C1 segment of cervical spinal cord (tissue), 14 donors: ENCODE data around the gene SLC28A1.
"Not testable (repeated sequence)": the region's sequence is repeated elsewhere in the genome, so short reads cannot be mapped to it uniquely, and the experiment has no call there.

ENCODE experiments used
- DNase-seq, 14 donors: peaks; one replicate each; lab custom pipeline; 2025; lab: John Stamatoyannopoulos, UW

The SLC28A1 gene

GRCh38 chr15:84883916-84884781, at the start of gene SLC28A1:
Gene SLC28A1 (plus strand): TSS chr15:84884662. CDS start chr15:84887761, 3,099 bp downstream.
- DNase-seq, result no peak

DNA sequence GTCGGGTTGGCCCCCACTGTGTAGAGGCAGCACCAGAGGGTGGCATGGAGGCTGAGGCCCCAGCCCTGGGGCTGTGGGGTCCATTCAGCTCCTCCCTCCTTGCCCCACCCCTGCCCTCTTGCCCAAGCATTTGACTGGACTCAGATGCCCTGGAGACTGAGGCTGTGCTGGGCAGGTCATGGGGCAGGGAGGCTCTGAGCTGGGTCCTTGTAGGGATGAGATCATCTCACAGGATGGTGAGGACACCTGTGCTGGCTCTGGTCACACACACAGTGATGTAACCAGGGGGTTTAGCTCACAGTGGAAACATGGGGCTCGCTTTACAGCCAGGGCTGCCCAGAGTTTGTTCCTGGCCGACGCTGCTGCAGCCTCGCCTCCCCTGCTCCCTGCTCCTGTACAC, 49.5 kb upstream of the SLC28A1 start:
- no peak for DNase-seq

DNA sequence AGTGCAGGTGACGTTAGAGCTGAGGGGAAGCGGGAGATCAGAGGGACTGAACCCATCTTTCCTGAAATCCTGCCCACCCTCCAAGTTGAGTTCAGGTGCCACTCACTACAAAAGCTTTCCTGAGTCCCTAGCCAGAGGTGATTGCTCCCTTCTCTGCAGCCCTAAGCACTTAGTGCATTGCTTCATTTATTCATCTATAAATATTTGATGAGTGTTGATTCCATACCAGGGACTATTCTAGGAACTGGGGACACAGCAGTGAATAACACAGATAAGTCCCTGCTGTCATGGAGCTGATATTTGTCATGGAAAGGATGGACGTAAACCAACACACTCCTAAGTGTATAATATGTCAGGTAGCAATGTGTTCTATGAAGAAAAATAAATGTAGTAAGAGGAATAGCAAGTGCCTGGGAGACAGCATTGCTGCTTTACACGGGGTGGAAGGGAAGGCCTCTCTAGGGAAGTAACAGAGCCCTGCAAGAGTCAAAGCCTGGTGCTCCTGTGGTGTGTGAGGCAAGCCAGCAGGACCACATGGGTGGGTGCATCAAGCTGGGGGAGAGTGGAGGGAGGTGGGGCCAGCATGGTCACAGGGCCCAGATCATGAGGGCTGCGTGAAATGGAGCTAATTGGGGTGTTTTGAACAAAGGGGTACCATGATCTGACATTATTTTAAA, 48.7 kb upstream of the SLC28A1 start:
- DNase-seq, result no peak

GRCh38 chr15:84836844-84837243, 47.6 kb upstream of the SLC28A1 start:
- no peak for DNase-seq

DNA sequence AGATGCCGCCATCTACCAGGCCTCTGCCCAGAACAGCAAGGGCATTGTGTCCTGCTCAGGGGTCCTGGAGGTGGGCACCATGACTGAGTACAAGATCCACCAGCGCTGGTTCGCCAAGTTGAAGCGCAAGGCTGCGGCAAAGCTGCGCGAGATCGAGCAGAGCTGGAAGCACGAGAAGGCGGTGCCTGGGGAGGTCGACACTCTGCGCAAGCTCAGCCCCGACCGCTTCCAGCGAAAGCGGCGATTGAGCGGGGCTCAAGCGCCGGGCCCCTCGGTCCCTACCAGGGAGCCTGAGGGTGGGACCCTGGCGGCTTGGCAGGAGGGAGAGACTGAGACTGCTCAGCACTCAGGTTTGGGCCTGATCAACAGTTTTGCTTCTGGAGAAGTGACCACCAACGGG, 44.7 kb upstream of the SLC28A1 start:
- no peak for DNase-seq

DNA sequence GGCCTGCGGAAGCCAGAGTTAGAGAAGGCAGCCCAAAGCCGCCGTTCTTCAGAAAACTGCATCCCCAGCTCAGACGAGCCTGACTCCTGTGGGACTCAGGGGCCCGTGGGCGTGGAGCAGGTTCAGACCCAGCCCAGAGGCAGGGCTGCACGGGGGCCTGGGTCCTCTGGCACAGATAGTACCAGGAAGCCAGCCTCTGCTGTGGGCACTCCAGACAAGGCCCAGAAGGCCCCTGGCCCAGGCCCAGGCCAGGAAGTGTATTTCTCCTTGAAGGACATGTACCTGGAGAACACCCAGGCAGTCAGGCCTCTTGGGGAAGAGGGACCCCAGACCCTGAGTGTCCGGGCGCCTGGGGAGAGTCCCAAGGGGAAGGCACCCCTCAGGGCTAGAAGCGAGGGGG, 44.2 kb upstream of the SLC28A1 start:
- no peak for DNase-seq

DNA sequence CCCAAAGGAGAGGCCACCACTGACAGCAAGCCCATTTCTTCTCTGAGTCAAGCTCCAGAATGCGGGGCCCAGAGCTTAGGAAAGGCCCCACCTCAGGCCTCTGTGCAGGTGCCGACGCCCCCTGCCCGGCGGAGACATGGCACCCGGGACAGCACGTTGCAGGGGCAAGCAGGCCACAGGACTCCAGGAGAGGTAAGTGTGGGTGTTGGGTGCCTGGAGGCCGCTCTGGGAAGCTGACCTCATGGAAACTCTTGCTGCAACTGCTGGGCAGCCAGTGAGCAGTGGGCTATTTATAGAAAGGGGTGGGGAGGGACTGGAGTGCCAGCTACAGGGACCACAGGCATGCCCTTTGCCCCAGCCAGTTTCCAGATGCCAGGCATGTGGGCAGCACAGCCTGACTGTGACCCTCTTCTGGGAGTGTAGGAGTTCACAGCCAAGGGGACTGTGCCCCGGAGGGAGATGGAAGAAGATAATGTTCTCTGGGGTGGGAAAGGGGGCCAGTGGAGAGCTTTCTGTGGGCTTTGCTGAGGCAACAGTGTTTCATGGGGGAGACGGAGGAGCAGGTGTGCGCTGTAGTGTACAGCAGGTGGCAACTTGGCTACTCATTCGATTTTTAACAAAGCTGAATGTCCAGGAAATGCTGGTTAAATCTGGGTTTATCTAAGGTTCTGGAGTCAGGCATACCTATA, 43.6 kb upstream of the SLC28A1 start:
- peak in 1 of 14 donors; percentile 37 for DNase-seq

DNA sequence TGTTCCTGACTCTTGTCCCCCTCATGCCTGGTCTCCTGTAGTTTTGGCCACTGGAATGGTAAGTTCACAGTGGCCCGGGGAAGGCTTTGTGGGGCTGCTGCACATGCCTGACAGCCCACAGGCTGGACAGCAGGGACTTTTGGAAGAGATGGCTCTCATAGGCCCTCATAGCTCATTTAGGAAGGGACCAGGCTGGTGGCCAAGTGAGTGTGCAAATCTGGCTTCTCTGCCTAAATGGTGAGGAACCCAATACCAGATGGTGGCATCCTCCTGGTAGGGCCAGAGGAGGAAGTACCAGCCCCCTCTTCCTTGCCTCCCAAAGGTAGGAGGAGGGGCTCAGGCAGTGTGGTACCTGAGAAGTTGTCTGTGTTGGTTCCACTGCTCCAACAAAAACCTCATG, 41.7 kb upstream of the SLC28A1 start:
- DNase-seq, result no peak

DNA sequence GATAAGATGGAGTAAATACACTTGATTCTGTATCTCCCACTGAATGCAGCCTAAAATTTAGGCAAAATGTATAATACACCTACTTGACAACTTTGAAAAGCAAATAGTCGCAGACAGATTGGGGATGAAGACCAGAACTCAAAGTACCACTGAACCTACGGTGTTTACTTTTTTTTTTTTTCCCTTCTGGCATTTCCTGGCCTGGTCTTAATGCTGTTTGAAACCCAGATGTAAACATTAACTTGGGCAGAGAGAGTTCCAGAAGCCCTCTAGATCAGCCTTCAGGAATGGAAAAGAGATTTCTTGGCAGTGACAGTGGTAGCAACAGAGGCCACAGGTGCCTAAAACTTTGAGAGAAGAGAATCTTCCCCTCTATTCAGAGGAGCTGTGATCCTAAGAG, 39.5 kb upstream of the SLC28A1 start:
- no peak for DNase-seq

GRCh38 chr15:84845631-84846030, 38.8 kb upstream of the SLC28A1 start:
- not testable (repeated sequence) for DNase-seq

GRCh38 chr15:84846269-84846668, 38.2 kb upstream of the SLC28A1 start:
- no peak for DNase-seq

DNA sequence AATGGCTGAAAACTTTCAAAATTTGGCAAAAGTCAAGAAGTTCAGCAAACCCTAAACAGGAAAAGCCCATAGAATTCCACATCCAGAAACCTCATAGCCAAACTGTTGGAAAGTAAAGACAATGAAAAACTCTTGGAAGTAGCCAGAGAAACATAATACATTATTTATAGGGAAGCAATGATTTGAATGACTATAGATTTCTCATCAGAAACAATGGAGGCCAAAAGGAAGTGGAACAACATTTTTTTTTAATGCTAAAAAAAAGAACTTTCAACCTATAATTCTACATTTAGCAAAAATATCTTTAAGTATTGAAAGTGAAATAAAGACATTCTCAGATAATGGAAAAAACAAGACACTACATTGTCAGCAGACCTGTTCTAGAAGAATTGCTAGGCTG, 37.1 kb upstream of the SLC28A1 start:
- DNase-seq, result no peak

DNA sequence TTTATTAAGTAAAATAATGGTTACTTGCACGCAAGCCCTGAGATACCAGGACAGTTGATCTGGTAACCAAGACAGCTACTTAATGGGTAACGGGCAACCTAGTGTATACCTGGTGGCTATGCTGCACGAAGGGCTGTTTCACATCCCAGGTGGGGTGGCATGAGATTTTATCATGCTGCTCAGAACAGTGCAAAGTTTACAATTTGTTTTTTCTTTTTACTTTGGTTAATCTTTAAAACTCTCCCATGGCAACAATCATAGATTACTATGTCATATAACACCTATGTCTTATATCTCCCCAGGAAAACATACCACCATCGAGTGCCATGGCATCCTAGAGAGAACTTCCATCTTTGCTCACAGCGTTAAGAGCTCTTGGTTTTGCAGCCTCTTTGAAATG, 32.2 kb upstream of the SLC28A1 start:
- no peak for DNase-seq

DNA sequence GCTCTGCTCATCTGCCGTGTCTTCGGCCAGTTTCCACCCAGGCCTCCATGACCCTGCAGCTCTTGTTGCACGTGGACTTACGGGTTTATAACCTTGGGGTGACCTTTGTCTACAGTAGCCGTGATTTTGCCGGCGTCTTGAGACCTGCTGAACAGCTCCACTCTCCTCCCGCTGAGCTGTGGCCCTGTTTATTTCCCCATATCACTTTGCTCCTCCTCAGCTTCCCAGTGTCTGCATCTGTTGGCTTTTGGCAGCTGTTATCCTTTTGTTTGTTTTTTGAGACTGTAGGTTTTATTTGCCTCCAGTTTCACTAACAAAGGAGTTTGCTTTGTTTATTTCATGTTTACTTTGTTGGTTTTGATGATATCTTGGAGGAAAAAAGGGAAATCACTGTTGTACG, 29.3 kb upstream of the SLC28A1 start:
- DNase-seq, result no peak

DNA sequence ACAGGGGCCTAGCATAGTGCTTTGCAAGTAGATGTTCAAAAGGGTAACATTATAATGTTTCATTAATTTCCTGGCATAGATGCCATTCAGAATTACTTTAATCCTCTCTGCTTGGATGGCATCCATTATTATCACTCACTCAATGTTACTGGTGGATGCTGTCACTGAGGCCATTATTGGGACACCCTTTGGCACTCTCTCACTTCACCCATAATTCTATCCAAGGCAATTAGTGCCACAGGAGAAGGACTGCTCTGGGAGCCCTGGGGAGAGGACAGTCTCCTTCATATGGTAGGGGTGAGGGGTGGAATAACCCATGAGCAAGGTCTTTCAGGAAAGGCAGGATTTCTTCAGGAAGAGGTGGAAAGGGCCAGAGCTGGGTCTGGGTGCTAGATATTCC, 28.7 kb upstream of the SLC28A1 start:
- no peak for DNase-seq

DNA sequence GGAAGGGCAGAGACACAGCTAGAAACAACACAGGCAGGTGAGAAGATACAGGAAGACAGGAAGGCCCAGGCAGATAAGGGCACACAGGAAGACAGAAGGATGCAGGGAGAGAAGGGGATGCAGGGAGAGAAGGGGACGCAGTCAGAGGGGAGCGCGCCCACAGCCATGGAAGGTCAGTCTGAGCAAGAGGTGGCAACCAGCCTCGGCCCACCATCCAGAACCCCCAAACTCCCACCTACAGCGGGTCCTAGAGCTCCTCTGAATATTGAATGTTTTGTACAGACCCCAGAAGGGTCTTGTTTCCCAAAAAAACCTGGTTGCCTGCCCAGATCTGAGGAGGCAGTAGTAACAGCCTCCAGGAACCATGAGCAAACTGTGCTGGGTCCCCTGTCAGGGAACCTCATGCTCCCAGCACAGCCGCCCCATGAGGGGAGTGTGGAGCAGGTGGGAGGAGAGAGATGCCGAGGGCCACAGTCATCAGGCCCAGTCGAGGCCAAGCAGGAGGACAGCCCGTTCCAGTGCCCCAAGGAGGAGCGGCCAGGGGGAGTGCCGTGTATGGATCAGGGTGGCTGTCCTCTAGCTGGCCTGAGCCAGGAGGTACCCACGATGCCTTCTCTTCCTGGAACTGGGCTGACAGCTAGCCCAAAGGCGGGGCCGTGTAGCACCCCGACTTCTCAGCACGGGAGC, 27.6 kb upstream of the SLC28A1 start:
- no peak for DNase-seq

DNA sequence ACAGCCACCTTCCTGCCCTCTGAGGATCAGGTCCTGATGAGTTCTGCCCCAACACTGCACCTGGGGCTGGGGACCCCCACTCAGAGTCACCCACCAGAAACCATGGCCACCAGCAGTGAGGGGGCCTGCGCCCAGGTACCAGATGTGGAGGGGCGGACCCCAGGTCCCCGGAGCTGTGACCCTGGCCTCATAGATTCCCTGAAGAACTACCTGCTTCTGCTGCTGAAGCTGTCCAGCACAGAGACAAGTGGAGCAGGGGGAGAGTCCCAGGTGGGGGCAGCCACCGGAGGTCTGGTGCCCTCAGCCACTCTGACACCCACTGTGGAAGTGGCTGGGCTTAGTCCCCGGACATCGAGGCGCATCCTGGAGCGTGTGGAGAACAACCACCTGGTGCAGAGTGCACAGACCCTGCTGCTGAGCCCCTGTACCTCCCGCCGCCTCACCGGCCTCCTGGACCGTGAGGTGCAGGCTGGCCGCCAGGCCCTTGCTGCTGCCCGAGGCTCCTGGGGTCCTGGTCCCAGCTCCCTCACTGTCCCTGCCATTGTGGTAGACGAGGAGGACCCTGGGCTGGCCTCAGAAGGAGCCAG, 27.0 kb upstream of the SLC28A1 start:
- no peak for DNase-seq

DNA sequence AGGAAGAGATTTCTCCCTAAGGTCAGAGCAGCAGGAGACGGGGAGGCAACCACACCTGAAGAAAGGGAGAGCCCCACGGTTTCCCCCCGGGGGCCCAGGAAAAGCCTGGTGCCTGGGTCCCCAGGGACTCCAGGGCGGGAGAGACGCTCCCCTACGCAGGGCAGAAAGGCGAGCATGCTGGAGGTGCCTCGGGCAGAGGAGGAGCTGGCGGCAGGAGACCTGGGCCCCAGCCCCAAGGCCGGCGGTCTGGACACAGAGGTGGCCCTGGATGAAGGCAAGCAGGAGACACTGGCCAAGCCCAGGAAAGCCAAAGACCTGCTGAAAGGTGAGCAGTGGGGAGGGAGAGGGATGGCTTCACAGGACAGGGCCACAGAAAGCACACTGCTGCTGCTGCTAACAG, 26.2 kb upstream of the SLC28A1 start:
- DNase-seq, result no peak

GRCh38 chr15:84859144-84859543, 25.3 kb upstream of the SLC28A1 start:
- DNase-seq, result no peak

- no peak for DNase-seq
Measured at GRCh38 chr15:84859651-84860050, 24.8 kb upstream of the SLC28A1 start.

DNA sequence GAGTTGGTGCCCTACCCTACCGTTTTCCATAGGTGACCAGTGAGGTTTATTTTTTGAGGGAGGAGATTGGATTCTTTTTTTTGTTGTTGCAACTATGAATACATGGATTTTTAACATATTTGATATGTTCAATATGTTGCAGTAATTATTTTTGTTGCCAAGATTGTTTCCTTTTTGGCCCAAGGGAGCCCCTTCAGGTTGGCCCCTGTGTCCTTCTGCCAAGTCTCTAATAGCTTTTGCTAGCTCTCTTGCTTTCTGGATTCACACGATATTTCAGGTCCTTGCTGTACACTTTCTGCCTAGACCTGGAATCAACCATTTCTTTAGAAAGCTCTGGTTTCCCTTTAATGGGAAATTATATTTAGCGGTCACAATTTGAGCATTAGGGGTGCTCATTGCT, 22.7 kb upstream of the SLC28A1 start:
- no peak for DNase-seq
